ENCODE results near the gene SDC3.

Gene SDC3

GRCh38 chr1:30928171-30928570, 19.6 kb upstream of the SDC3 start:
- peaks cover 16% of the 10 kb centered on the region for H3K36me3 ChIP-seq (ENCODE audit: insufficient read depth, low read length)
- 88% methylated on average over 7 of the region's 7 CpGs for WGBS
- no peaks in the 10 kb centered on the region for H3K9me3 ChIP-seq (ENCODE audit: insufficient read depth, low read depth, low read length)
- H3K27ac ChIP-seq (ENCODE audit: low read depth, low read length) = no peak overlapping the region
- no peak overlapping the region for H3K4me3 ChIP-seq (ENCODE audit: low read length)
- no peaks in the 10 kb centered on the region for H3K4me1 ChIP-seq (ENCODE audit: insufficient read depth, low read length)
- H3K9ac ChIP-seq (ENCODE audit: low read depth, low read length) = no peak overlapping the region
- no peaks in the 10 kb centered on the region for H3K27me3 ChIP-seq (ENCODE audit: insufficient read depth, low read length)

- Histone ChIP-seq H3K9ac (ENCODE audit: low read depth, low read length) (no peak overlapping the region), H3K27ac (ENCODE audit: low read depth, low read length) (no peak overlapping the region), H3K36me3 (ENCODE audit: insufficient read depth, low read length) (peaks cover 10% of the 10 kb centered on the region), H3K4me3 (ENCODE audit: low read length) (no peak overlapping the region), H3K27me3 (ENCODE audit: insufficient read depth, low read length) (no peaks in the 10 kb centered on the region), H3K4me1 (ENCODE audit: insufficient read depth, low read length) (no peaks in the 10 kb centered on the region), H3K9me3 (ENCODE audit: insufficient read depth, low read depth, low read length) (no peaks in the 10 kb centered on the region)
- WGBS = 92% methylated on average over 3 of the region's 3 CpGs
These were observed 18.9 kb upstream of the SDC3 start for GRCh38 chr1:30927448-30927847.

GRCh38 chr1:30923597-30923996, 15.0 kb upstream of the SDC3 start:
- Histone ChIP-seq H3K27me3 (ENCODE audit: insufficient read depth, low read length) (no peaks in the 10 kb centered on the region), H3K4me3 (ENCODE audit: low read length) (no peak overlapping the region), H3K9ac (ENCODE audit: low read depth, low read length) (no peak overlapping the region), H3K27ac (ENCODE audit: low read depth, low read length) (no peak overlapping the region), H3K36me3 (ENCODE audit: insufficient read depth, low read length) (no peaks in the 10 kb centered on the region), H3K4me1 (ENCODE audit: insufficient read depth, low read length) (no peaks in the 10 kb centered on the region), H3K9me3 (ENCODE audit: insufficient read depth, low read depth, low read length) (no peaks in the 10 kb centered on the region)
- 100% methylated on average over 1 of the region's 1 CpG for WGBS

GRCh38 chr1:30920827-30921226, 12.3 kb upstream of the SDC3 start:
- Histone ChIP-seq H3K9me3 (ENCODE audit: insufficient read depth, low read depth, low read length) (no peaks in the 10 kb centered on the region), H3K4me3 (ENCODE audit: low read length) (no peak overlapping the region), H3K27ac (ENCODE audit: low read depth, low read length) (no peak overlapping the region), H3K4me1 (ENCODE audit: insufficient read depth, low read length) (no peaks in the 10 kb centered on the region), H3K27me3 (ENCODE audit: insufficient read depth, low read length) (no peaks in the 10 kb centered on the region), H3K9ac (ENCODE audit: low read depth, low read length) (no peak overlapping the region), H3K36me3 (ENCODE audit: insufficient read depth, low read length) (no peaks in the 10 kb centered on the region)
- 96% methylated on average over 7 of the region's 7 CpGs for WGBS

GRCh38 chr1:30919025-30919881, 10.7 kb upstream of the SDC3 start:
- H3K36me3 ChIP-seq (ENCODE audit: insufficient read depth, low read length) = no peaks in the 10 kb centered on the region
- WGBS = 91% methylated on average over 9 of the region's 10 CpGs
- H3K27ac ChIP-seq (ENCODE audit: low read depth, low read length) = no peak overlapping the region
- H3K27me3 ChIP-seq (ENCODE audit: insufficient read depth, low read length) = no peaks in the 10 kb centered on the region
- no peak overlapping the region for H3K9ac ChIP-seq (ENCODE audit: low read depth, low read length)
- H3K4me1 ChIP-seq (ENCODE audit: insufficient read depth, low read length) = no peaks in the 10 kb centered on the region
- no peaks in the 10 kb centered on the region for H3K9me3 ChIP-seq (ENCODE audit: insufficient read depth, low read depth, low read length)
- no peak overlapping the region for H3K4me3 ChIP-seq (ENCODE audit: low read length)

GRCh38 chr1:30916296-30916695, 7.7 kb upstream of the SDC3 start:
- no peaks in the 10 kb centered on the region for H3K36me3 ChIP-seq (ENCODE audit: insufficient read depth, low read length)
- 92% methylated on average over 12 of the region's 12 CpGs for WGBS
- H3K9me3 ChIP-seq (ENCODE audit: insufficient read depth, low read depth, low read length) = no peaks in the 10 kb centered on the region
- no peaks in the 10 kb centered on the region for H3K4me1 ChIP-seq (ENCODE audit: insufficient read depth, low read length)
- no peak overlapping the region for H3K27ac ChIP-seq (ENCODE audit: low read depth, low read length)
- no peak overlapping the region for H3K9ac ChIP-seq (ENCODE audit: low read depth, low read length)
- H3K27me3 ChIP-seq (ENCODE audit: insufficient read depth, low read length) = no peaks in the 10 kb centered on the region
- no peak overlapping the region for H3K4me3 ChIP-seq (ENCODE audit: low read length)

GRCh38 chr1:30915491-30916230, 7.1 kb upstream of the SDC3 start:
- Histone ChIP-seq H3K9me3 (ENCODE audit: insufficient read depth, low read depth, low read length) (no peaks in the 10 kb centered on the region), H3K36me3 (ENCODE audit: insufficient read depth, low read length) (no peaks in the 10 kb centered on the region), H3K27ac (ENCODE audit: low read depth, low read length) (no peak overlapping the region), H3K27me3 (ENCODE audit: insufficient read depth, low read length) (no peaks in the 10 kb centered on the region), H3K9ac (ENCODE audit: low read depth, low read length) (no peak overlapping the region), H3K4me3 (ENCODE audit: low read length) (no peak overlapping the region), H3K4me1 (ENCODE audit: insufficient read depth, low read length) (peaks cover 5% of the 10 kb centered on the region; the same call in 1 of the 2 replicates)
- 92% methylated on average over 13 of the region's 13 CpGs for WGBS

GRCh38 chr1:30914931-30915330, 6.4 kb upstream of the SDC3 start:
- 74% methylated on average over 4 of the region's 4 CpGs for WGBS
- no peaks in the 10 kb centered on the region for H3K9me3 ChIP-seq (ENCODE audit: insufficient read depth, low read depth, low read length)

GRCh38 chr1:30914587-30914922, 6.0 kb upstream of the SDC3 start:
- no peaks in the 10 kb centered on the region for H3K9me3 ChIP-seq (ENCODE audit: insufficient read depth, low read depth, low read length)
- no peaks in the 10 kb centered on the region for H3K36me3 ChIP-seq (ENCODE audit: insufficient read depth, low read length)
- no peak overlapping the region for H3K9ac ChIP-seq (ENCODE audit: low read depth, low read length)
- 0 out of 2 replicates have a peak, but pooled peaks cover under 1% of the 10 kb centered on the region for H3K27me3 ChIP-seq (ENCODE audit: insufficient read depth, low read length)
- WGBS = 92% methylated on average over 3 of the region's 3 CpGs
- H3K4me1 ChIP-seq (ENCODE audit: insufficient read depth, low read length) = peaks cover 8% of the 10 kb centered on the region
- H3K4me3 ChIP-seq (ENCODE audit: low read length) = no peak overlapping the region
- H3K27ac ChIP-seq (ENCODE audit: low read depth, low read length) = no peak overlapping the region

More at GRCh38 chr1:30914931-30915330, 6.4 kb upstream of the SDC3 start:
- H3K27me3 ChIP-seq (ENCODE audit: insufficient read depth, low read length) = no peaks in the 10 kb centered on the region
- no peak overlapping the region for H3K27ac ChIP-seq (ENCODE audit: low read depth, low read length)
- no peak overlapping the region for H3K9ac ChIP-seq (ENCODE audit: low read depth, low read length)
- no peak overlapping the region for H3K4me3 ChIP-seq (ENCODE audit: low read length)
- H3K4me1 ChIP-seq (ENCODE audit: insufficient read depth, low read length) = peaks cover 5% of the 10 kb centered on the region; the same call in 1 of the 2 replicates
- no peaks in the 10 kb centered on the region for H3K36me3 ChIP-seq (ENCODE audit: insufficient read depth, low read length)

- Histone ChIP-seq H3K4me3 (ENCODE audit: low read length) (no peak overlapping the region), H3K9ac (ENCODE audit: low read depth, low read length) (no peak overlapping the region), H3K36me3 (ENCODE audit: insufficient read depth, low read length) (no peaks in the 10 kb centered on the region), H3K4me1 (ENCODE audit: insufficient read depth, low read length) (peaks cover 14% of the 10 kb centered on the region), H3K27ac (ENCODE audit: low read depth, low read length) (no peak overlapping the region), H3K9me3 (ENCODE audit: insufficient read depth, low read depth, low read length) (no peaks in the 10 kb centered on the region), H3K27me3 (ENCODE audit: insufficient read depth, low read length) (peaks cover 9% of the 10 kb centered on the region)
- WGBS = 89% methylated on average over 10 of the region's 10 CpGs
These were observed 4.5 kb upstream of the SDC3 start for GRCh38 chr1:30912913-30913652.

- Histone ChIP-seq H3K36me3 (ENCODE audit: insufficient read depth, low read length) (no peaks in the 10 kb centered on the region), H3K9me3 (ENCODE audit: insufficient read depth, low read depth, low read length) (no peaks in the 10 kb centered on the region), H3K4me1 (ENCODE audit: insufficient read depth, low read length) (peaks cover 14% of the 10 kb centered on the region), H3K27me3 (ENCODE audit: insufficient read depth, low read length) (peaks cover 17% of the 10 kb centered on the region), H3K9ac (ENCODE audit: low read depth, low read length) (no peak overlapping the region), H3K4me3 (ENCODE audit: low read length) (no peak overlapping the region), H3K27ac (ENCODE audit: low read depth, low read length) (no peak overlapping the region)
- WGBS = 91% methylated on average over 6 of the region's 6 CpGs
These were observed 3.7 kb upstream of the SDC3 start for GRCh38 chr1:30912224-30912623.

Measured in HUES64 (cell line).